ENCODE measurements around the gene EXOC6. TPM values are rescaled to one million over a fixed set of nuclear protein-coding genes. Genes with fewer than 3 reads are reported as not detected.

Gene EXOC6
- total and polyA plus RNA-seq, 10 of the 15 experiments (the other 5 are each of a cell fraction or from before 2014, with no cell fraction given), result 7.6 to 53.8 (median 13.3) TPM

DNA sequence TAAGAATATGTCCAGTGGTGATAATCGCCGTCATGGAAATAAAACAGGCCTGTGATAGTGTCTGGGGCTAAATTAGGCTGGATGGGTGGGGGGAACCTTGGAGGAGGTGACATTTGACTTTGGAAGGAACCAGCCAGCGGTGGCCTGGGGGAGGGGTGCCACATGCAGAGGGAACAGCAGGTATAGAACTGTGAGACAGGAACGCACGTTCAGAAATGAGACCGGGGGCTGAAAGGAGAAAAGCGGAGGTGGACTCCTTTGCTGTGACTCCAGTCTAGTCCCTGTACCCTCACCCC is 222.8 kb downstream of the EXOC6 start (continued):
- TF ChIP-seq, protein P1, sequence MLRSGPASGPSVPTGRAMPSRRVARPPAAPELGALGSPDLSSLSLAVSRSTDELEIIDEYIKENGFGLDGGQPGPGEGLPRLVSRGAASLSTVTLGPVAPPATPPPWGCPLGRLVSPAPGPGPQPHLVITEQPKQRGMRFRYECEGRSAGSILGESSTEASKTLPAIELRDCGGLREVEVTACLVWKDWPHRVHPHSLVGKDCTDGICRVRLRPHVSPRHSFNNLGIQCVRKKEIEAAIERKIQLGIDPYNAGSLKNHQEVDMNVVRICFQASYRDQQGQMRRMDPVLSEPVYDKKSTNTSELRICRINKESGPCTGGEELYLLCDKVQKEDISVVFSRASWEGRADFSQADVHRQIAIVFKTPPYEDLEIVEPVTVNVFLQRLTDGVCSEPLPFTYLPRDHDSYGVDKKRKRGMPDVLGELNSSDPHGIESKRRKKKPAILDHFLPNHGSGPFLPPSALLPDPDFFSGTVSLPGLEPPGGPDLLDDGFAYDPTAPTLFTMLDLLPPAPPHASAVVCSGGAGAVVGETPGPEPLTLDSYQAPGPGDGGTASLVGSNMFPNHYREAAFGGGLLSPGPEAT (IDR thresholded peaks at IDR 0.05; ENCODE audit: low read depth), result no peak

DNA sequence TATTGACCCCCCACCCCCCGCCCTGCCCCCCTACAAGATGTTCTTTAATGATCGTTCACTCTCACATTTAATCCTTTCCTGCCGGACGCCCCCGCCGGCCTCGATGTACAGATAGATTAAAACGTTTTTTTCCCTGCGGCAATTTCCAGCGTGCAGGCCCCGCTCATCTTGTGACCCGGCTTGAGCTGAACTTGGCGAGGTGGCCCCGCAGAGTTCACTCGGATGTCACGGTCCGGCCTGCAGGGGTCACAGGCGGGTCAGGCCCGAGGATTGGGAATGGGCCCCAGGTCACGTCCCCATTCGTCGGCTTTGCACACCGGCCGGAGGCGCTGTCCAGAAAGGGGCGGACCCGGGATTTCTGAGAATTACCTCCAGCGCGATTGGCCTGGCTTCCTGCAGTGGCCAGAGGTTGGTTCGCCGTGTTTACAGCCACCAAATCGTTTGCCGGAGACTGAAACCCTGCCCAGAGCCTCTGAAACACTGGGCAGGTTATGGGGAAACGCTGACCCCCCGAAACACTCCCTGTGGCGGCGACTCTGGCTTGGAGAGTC is 223.4 kb downstream of the EXOC6 start:
- Histone ChIP-seq H2AFZ (ENCODE audit: control insufficient read depth, low read depth, low read length) (no peak overlapping the region), H3K4me2 (ENCODE audit: control insufficient read depth, insufficient read depth) (peak overlapping the region; percentile 26; the same call in 1 of the 2 replicates), H4K20me1 (ENCODE audit: control insufficient read depth, insufficient read depth) (no peaks in the 10 kb centered on the region; the same call in 1 of the 2 replicates), H3K27me3 (replicated peaks in 1 of 2; ENCODE audit: control insufficient read depth in 2 of 2, insufficient read depth in 2 of 2, low read length in 1 of 2) (peaks cover 32 to 47% of the 10 kb centered on the region in 2 experiments), H3K9me3 (replicated peaks; ENCODE audit: control insufficient read depth, insufficient read depth, low read length) (no peaks in the 10 kb centered on the region), H3K4me1 (ENCODE audit: control insufficient read depth, insufficient read depth, low read length) (peaks cover 18% of the 10 kb centered on the region), H3K27ac (ENCODE audit: control insufficient read depth, insufficient read depth) (no peak overlapping the region), H3K79me2 (ENCODE audit: control insufficient read depth, insufficient read depth, low read length) (no peaks in the 10 kb centered on the region), H3K9ac (ENCODE audit: control insufficient read depth, insufficient read depth, low read length) (no peak overlapping the region), H3K36me3 (ENCODE audit: control insufficient read depth in 2 of 2, insufficient read depth in 2 of 2, low read length in 1 of 2) (no peaks in the 10 kb centered on the region), H3K4me3 (no peak overlapping the region)
- no peak for TF ChIP-seq NR2C1 (IDR thresholded peaks at IDR 0.05)
- TF ChIP-seq IRF4 (IDR thresholded peaks at IDR 0.05; ENCODE audit: low read depth, low read length), result no peak
- TF ChIP-seq HDAC6 (IDR thresholded peaks at IDR 0.05; ENCODE audit: unreplicated experiment), result no peak
- TF ChIP-seq, protein P2, sequence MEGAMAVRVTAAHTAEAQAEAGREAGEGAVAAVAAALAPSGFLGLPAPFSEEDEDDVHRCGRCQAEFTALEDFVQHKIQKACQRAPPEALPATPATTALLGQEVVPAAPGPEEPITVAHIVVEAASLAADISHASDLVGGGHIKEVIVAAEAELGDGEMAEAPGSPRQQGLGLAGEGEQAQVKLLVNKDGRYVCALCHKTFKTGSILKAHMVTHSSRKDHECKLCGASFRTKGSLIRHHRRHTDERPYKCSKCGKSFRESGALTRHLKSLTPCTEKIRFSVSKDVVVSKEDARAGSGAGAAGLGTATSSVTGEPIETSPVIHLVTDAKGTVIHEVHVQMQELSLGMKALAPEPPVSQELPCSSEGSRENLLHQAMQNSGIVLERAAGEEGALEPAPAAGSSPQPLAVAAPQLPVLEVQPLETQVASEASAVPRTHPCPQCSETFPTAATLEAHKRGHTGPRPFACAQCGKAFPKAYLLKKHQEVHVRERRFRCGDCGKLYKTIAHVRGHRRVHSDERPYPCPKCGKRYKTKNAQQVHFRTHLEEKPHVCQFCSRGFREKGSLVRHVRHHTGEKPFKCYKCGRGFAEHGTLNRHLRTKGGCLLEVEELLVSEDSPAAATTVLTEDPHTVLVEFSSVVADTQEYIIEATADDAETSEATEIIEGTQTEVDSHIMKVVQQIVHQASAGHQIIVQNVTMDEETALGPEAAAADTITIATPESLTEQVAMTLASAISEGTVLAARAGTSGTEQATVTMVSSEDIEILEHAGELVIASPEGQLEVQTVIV (IDR thresholded peaks at IDR 0.05; ENCODE audit: borderline replicate concordance, partially characterized antibody), result no peak
- TF ChIP-seq SREBF1 (IDR thresholded peaks at IDR 0.05; ENCODE audit: low read length), result no peak
- no peak for TF ChIP-seq NFIC (IDR thresholded peaks at IDR 0.05; ENCODE audit: low read depth, low read length)
- TF ChIP-seq, protein P3, sequence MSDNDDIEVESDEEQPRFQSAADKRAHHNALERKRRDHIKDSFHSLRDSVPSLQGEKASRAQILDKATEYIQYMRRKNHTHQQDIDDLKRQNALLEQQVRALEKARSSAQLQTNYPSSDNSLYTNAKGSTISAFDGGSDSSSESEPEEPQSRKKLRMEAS (IDR thresholded peaks at IDR 0.05; ENCODE audit: low read depth, low read length), result no peak
- no peak for TF ChIP-seq TBL1XR1 (IDR thresholded peaks at IDR 0.05; ENCODE audit: low read depth, low read length)
- TF ChIP-seq, protein P4, sequence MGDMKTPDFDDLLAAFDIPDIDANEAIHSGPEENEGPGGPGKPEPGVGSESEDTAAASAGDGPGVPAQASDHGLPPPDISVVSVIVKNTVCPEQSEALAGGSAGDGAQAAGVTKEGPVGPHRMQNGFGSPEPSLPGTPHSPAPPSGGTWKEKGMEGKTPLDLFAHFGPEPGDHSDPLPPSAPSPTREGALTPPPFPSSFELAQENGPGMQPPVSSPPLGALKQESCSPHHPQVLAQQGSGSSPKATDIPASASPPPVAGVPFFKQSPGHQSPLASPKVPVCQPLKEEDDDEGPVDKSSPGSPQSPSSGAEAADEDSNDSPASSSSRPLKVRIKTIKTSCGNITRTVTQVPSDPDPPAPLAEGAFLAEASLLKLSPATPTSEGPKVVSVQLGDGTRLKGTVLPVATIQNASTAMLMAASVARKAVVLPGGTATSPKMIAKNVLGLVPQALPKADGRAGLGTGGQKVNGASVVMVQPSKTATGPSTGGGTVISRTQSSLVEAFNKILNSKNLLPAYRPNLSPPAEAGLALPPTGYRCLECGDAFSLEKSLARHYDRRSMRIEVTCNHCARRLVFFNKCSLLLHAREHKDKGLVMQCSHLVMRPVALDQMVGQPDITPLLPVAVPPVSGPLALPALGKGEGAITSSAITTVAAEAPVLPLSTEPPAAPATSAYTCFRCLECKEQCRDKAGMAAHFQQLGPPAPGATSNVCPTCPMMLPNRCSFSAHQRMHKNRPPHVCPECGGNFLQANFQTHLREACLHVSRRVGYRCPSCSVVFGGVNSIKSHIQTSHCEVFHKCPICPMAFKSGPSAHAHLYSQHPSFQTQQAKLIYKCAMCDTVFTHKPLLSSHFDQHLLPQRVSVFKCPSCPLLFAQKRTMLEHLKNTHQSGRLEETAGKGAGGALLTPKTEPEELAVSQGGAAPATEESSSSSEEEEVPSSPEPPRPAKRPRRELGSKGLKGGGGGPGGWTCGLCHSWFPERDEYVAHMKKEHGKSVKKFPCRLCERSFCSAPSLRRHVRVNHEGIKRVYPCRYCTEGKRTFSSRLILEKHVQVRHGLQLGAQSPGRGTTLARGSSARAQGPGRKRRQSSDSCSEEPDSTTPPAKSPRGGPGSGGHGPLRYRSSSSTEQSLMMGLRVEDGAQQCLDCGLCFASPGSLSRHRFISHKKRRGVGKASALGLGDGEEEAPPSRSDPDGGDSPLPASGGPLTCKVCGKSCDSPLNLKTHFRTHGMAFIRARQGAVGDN (IDR thresholded peaks at IDR 0.05), result no peak
- in situ Hi-C loops (cut with MboI), result no loop called here
- intact Hi-C loops (cut with micrococcal nuclease; ENCODE audit: unreplicated experiment), result loop anchor here (10.0 kb wide), 2 partner anchors 187 to 433 kb away; no protein-coding TSS in a partner anchor
- ChIA-PET POLR2A (no interaction called here), CTCF (no interaction called here), RAD21 (ENCODE audit: unreplicated experiment) (no interaction called here), SMC1A (ENCODE audit: uncharacterized antibody, unreplicated experiment) (no interaction called here)
- no TSS peak for BruUV-seq (replicated peaks)
- FAIRE-seq (no peak), ATAC-seq (no peak), DNase-seq (ENCODE audit: low read depth, low spot score) (no peak)
- 21% methylated on average over 37 of the region's 37 CpGs for WGBS (ENCODE audit: insufficient coverage, insufficient replicate concordance, low lambda C conversion rate, missing lambda C conversion rate)
